Cardiac muscle cell (in vitro differentiated cells and primary cell): ENCODE results near the gene ACTN1. TPM values are rescaled to one million over a fixed set of nuclear protein-coding genes. Genes with fewer than 3 reads are reported as not detected.

Experiments used
- DNase-seq, 2 donors: peaks; one replicate each; pipeline versions ENCODE4 v3.0.0 to v3.0.0-alpha.2; 2010 to 2017; ENCODE audit warnings: low read depth in 1 of 2, low spot score in 1 of 2
- H3K27ac ChIP-seq: fragments of 200-600 bp; sonication (generic); 2 replicates; pipeline ENCODE4 v1.5.1; 2016
- H3K27me3 ChIP-seq: fragments of 200-600 bp; sonication (generic); 2 replicates; pipeline ENCODE4 v1.6.0; 2016; ENCODE audit warnings: control low read depth
- H3K36me3 ChIP-seq: fragments of 200-600 bp; sonication (generic); 2 replicates; pipeline ENCODE4 v1.5.1; 2016; ENCODE audit warnings: control low read depth
- H3K4me1 ChIP-seq: fragments of 200-600 bp; sonication (generic); 2 replicates; pipeline ENCODE4 v1.8.1; 2017; ENCODE audit warnings: low read depth, mild to moderate bottlenecking, mixed run types
- H3K4me3 ChIP-seq: fragments of 200-600 bp; sonication (generic); 2 replicates; pipeline ENCODE4 v1.5.1; 2016; ENCODE audit warnings: mild to moderate bottlenecking
- H3K9me3 ChIP-seq: fragments of 200-600 bp; sonication (generic); 2 replicates; pipeline ENCODE4 v1.5.1; 2017; ENCODE audit warnings: low read depth, mild to moderate bottlenecking, control low read depth
- polyA plus RNA-seq: library from polyadenylated mRNA; unstranded; fragments of >200 nt; fragmentation: Nextera tagmentation; extraction: Ambion mirVana; gene quantifications from 2 replicates; pipeline ENCODE4 v1.2.1, GENCODE V29; 2016
- total RNA-seq: library from RNA; depleted of rRNA; stranded (reverse); fragments of >200 nt; gene quantifications from 2 replicates; pipeline ENCODE4 v1.2.3, GENCODE V29; 2016
- TF ChIP-seq, protein P1 (sequence below): IDR thresholded peaks from 2 replicates; pipeline ENCODE4 v1.5.1; 2012; ENCODE audit warnings: low read depth, mild to moderate bottlenecking, low read length

ACTN1 gene
- total and polyA plus RNA-seq, 2 experiments from 2014 or later, result 167 to 202 TPM

- no peak overlapping the region for H3K27ac ChIP-seq
- H3K4me1 ChIP-seq, result no peaks in the 10 kb centered on the region
- no peak for DNase-seq
- TF ChIP-seq, protein P1, sequence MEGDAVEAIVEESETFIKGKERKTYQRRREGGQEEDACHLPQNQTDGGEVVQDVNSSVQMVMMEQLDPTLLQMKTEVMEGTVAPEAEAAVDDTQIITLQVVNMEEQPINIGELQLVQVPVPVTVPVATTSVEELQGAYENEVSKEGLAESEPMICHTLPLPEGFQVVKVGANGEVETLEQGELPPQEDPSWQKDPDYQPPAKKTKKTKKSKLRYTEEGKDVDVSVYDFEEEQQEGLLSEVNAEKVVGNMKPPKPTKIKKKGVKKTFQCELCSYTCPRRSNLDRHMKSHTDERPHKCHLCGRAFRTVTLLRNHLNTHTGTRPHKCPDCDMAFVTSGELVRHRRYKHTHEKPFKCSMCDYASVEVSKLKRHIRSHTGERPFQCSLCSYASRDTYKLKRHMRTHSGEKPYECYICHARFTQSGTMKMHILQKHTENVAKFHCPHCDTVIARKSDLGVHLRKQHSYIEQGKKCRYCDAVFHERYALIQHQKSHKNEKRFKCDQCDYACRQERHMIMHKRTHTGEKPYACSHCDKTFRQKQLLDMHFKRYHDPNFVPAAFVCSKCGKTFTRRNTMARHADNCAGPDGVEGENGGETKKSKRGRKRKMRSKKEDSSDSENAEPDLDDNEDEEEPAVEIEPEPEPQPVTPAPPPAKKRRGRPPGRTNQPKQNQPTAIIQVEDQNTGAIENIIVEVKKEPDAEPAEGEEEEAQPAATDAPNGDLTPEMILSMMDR, result no peak
- H3K36me3 ChIP-seq, result peaks cover 66% of the 10 kb centered on the region
- no peaks in the 10 kb centered on the region for H3K27me3 ChIP-seq
- H3K4me3 ChIP-seq, result no peak overlapping the region
- H3K9me3 ChIP-seq, result no peaks in the 10 kb centered on the region
Measured at GRCh38 chr14:68880581-68881105, 98.5 kb downstream of the ACTN1 start.

DNA sequence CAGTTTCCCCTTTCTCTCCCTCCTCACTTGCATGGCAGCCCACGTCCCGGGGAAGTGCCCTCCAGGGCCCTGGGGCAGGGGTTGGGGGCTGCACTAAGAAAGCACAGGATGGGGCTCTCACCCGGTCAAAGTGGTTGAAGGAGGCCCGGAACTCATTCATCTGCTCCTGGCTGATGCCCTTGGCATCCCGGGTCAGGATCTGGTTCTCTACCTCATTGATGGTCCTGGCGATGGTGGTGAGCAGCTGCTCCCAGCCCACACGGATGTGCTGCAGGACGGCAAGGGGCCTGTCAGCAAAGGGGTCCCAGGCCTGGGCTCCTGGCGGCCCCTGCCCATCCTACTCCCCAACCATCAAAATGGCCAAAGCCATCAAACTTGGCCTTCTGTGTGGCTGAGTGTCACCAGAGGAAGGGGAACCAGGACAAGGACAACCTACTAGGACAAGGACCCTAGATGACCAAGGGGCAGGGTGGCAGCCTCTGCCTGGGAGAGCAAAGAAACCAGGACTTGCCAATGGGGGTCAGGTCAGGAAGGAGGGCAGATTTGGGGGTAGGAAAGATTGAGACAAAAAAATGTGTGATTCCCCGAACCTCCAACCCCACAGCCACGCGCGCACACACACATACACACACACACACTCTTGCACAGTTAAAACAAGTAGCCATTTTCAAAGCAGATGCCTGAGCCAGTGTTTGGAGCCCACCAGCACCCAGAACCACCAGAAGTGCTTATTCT lies 99.1 kb downstream of the ACTN1 start:
- no peaks in the 10 kb centered on the region for H3K4me1 ChIP-seq
- H3K27me3 ChIP-seq, result no peaks in the 10 kb centered on the region
- DNase-seq, result no peak
- TF ChIP-seq, protein P1, result no peak
- H3K27ac ChIP-seq, result no peak overlapping the region
- H3K4me3 ChIP-seq, result no peak overlapping the region
- peaks cover 66% of the 10 kb centered on the region for H3K36me3 ChIP-seq
- no peaks in the 10 kb centered on the region for H3K9me3 ChIP-seq

DNA sequence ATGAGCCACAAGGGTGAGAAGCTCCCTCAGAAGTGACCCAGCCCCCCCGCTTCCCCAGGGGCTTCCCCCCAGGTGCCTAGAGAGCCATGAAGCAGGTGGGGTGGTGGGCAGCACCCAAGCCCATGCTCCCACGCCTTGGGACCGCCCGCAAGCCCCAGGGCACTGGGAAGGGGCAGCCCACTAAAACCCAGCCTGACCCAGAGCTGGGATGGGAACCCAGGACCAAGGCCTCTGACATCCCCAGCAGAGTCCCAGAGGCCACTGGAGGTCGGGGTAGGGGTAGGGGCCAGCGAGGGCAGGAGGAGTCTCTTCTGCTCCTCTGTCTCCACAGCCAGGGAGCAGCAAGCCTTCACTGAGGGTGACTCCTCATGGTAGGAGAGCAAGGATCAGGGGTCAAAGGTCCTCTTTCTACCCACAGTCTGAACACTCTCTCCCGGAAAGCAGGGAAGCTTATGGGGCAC lies 99.8 kb downstream of the ACTN1 start:
- no peaks in the 10 kb centered on the region for H3K9me3 ChIP-seq
- H3K4me1 ChIP-seq, result no peaks in the 10 kb centered on the region
- TF ChIP-seq, protein P1, result no peak
- no peak overlapping the region for H3K27ac ChIP-seq
- H3K36me3 ChIP-seq, result peaks cover 66% of the 10 kb centered on the region
- no peak for DNase-seq
- H3K27me3 ChIP-seq, result no peaks in the 10 kb centered on the region
- no peak overlapping the region for H3K4me3 ChIP-seq

DNA sequence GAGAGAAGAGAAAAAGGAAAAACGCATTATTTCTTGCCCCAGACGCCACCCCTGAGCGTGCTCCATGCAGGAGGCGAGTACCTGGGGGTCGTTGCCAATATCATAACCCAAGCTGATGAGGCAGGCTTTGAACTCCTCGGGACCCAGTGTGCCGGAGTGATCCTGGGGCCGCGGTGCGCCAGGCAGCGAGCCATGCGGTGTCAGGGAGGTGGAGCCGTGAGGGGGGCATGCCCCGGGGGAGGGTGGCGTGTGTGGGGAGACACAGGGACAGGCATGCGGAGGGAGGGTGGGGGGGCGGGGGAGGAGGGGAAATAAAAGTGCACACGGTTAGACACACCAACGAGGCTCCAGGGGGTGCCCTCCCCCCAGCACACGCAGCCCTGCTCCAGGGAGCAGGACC lies 100.2 kb downstream of the ACTN1 start:
- Histone ChIP-seq H3K9me3 (no peaks in the 10 kb centered on the region), H3K27ac (no peak overlapping the region), H3K4me3 (no peak overlapping the region), H3K4me1 (no peaks in the 10 kb centered on the region), H3K27me3 (no peaks in the 10 kb centered on the region), H3K36me3 (peaks cover 65% of the 10 kb centered on the region)
- DNase-seq, result no peak
- TF ChIP-seq, protein P1, result no peak

GRCh38 chr14:68877993-68878575 lies 101.0 kb downstream of the ACTN1 start:
- Histone ChIP-seq H3K27ac (no peak overlapping the region), H3K4me3 (no peak overlapping the region), H3K4me1 (no peaks in the 10 kb centered on the region), H3K36me3 (peaks cover 62% of the 10 kb centered on the region), H3K9me3 (no peaks in the 10 kb centered on the region), H3K27me3 (no peaks in the 10 kb centered on the region)
- DNase-seq, result no peak
- TF ChIP-seq, protein P1, result no peak
